ENCODE results near the gene IDE. TPM values are rescaled to one million over a fixed set of nuclear protein-coding genes. Genes with fewer than 3 reads are reported as not detected.
A peak's percentile ranks its signal among the peaks of the same experiment; 100 is the strongest.

IDE gene
- total and polyA plus RNA-seq, 2 of the 13 experiments (the other 11 are each of a cell fraction or from before 2014, with no cell fraction given) = 16.1 to 52.1 TPM

- TF ChIP-seq HINFP (CRISPR knock-in tag; IDR thresholded peaks at IDR 0.05; ENCODE audit: low read depth) = peak; percentile 78
- peak; percentile 46; the same call in 1 of the 2 replicates for TF ChIP-seq RERE (CRISPR knock-in tag; IDR thresholded peaks at IDR 0.05; ENCODE audit: low read depth)
- TF ChIP-seq DNMT1 (CRISPR knock-in tag; IDR thresholded peaks at IDR 0.05) = peak; percentile 46; the same call in 1 of the 2 replicates
- TF ChIP-seq ZNF44 (CRISPR knock-in tag; IDR thresholded peaks at IDR 0.05) = 0 out of 2 replicates have a peak, but pooled peaks have one; percentile 29
- 0 out of 2 replicates have a peak, but pooled peaks have one; percentile 72 for TF ChIP-seq KAT7 (CRISPR knock-in tag; IDR thresholded peaks at IDR 0.05; ENCODE audit: borderline replicate concordance)
- no peak; the same call in 1 of the 2 replicates for TF ChIP-seq KLF11 (CRISPR knock-in tag; IDR thresholded peaks at IDR 0.05)
- TF ChIP-seq IRX3 (CRISPR knock-in tag; IDR thresholded peaks at IDR 0.05; ENCODE audit: borderline replicate concordance, low read depth) = no peak
- TF ChIP-seq SPEN (CRISPR knock-in tag; IDR thresholded peaks at IDR 0.05; ENCODE audit: low read depth) = peak; percentile 66
- TF ChIP-seq ZKSCAN1 (IDR thresholded peaks at IDR 0.05; ENCODE audit: low read length) = no peak
- peak; percentile 98 for TF ChIP-seq HNRNPLL (IDR thresholded peaks at IDR 0.05; ENCODE audit: low read depth, low read length, poor library complexity, severe bottlenecking)
- no peak for TF ChIP-seq ZBTB40 (IDR thresholded peaks at IDR 0.05)
- no peak; the same call in 1 of the 2 replicates for TF ChIP-seq ZBTB40 (CRISPR knock-in tag; IDR thresholded peaks at IDR 0.05)
Measured at GRCh38 chr10:92592761-92593618, 19.1 kb upstream of the IDE start, which contains the start of gene KIF11 (continued).

Measured in HepG2 (cell line).